GM21717 (cell line): ENCODE data around the gene GTF3C6.
"Not testable (repeated sequence)": the region's sequence is repeated elsewhere in the genome, so short reads cannot be mapped to it uniquely, and the experiment has no call there.

ENCODE experiments used
- ATAC-seq: cut with Tn5 transposase; IDR thresholded peaks from one replicate; pipeline ENCODE4 v1.9.1; 2021; ENCODE audit warnings: mild to moderate bottlenecking, moderate library complexity; ENCODE audit not compliant: unreplicated experiment

GTF3C6 gene

GRCh38 chr6:110976575-110976974 lies 18.1 kb downstream of the GTF3C6 start:
- ATAC-seq, result no peak

GRCh38 chr6:110979565-110980101 lies 21.1 kb downstream of the GTF3C6 start:
- no peak for ATAC-seq

GRCh38 chr6:110980227-110980626 lies 21.7 kb downstream of the GTF3C6 start:
- no peak for ATAC-seq

DNA sequence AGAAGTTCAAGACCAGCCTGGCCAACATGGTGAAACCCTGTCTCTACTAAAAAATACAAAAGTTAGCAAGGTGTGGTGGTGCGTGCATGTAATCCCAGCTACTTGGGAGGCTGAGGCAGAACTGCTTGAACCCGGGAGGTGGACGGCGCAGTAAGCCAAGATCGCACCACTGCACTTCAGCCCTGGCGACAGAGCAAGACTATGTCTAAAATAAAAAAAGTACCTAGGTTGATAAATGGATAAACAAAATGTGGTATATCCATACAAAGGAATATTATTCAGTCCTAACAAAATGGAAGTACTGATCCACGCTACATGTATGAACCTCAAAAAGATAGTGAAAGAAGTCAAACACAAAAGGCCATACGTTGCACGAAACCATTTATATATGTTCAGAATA lies 22.1 kb downstream of the GTF3C6 start:
- no peak for ATAC-seq

DNA sequence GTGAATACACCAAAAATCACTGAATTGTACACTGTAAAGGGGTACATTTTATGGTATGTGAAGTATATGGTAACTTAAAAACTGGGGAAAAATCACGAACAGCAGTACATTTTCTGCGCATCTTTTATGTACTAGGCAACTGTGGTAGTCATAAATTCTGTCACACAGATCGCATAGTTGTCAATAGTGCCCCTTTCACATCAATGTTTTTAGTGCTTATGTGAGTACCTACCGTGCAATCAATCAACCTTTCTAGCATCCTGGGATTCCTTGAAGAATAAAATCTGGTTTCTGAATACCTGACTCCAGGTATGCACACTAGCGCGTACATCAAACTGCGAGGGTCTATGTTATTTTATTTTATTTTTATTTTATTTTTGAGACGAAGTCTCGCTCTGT lies 22.7 kb downstream of the GTF3C6 start:
- no peak for ATAC-seq

DNA sequence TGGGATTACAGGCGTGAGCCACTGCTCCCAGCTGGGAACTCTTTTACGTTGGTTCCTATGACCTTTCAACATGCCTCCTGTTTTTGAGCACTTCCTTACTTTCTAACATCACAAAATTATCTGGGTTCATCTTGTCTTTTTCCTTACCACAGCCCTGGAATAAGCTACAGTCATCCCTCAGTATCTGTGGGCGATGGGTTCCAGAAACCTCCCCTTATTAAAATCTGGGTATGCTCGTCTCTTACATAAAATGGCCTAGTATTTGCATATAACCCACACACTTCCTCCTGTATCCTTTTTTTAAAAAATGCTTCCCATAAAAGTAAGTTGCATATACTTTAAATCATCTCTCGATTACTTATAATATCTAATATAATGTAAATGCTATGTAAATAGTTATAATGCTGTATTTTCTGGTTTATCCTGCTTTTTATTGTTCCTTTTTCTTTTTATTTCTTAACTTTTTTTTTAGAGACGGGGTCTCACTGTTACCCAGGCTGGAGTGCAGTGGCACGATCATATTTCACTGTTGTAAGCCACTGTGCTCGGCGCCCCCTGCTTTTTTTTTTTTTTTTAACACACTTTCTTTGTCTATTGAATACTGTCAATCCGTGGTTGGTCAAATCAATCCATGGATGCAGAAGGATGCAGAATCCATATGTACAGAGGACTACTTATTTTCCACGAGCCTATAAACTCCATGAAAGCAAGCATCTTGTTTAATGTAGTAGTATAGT lies 32.5 kb downstream of the GTF3C6 start:
- no peak for ATAC-seq

DNA sequence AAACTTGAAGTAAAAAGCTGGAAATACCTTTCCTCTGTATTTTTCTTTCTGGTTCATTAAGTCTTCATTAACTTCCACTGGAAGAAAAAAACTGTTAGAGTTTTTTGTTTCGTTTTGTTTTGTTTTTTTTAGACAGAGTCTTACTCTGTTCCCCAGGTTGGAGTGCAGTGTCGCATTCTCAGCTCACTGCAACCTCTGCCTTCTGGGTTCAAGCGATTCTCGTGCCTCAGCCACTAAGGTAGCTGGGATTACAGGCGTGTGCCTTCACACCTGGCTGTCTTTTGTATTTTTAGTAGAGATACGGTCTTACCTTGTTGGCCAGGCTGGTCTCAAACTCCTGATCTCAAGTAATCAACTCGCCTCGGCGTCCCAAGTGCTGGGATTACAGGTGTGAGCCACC lies 38.2 kb downstream of the GTF3C6 start:
- no peak for ATAC-seq

GRCh38 chr6:110999634-111000270 lies 41.2 kb downstream of the GTF3C6 start:
- no peak for ATAC-seq

- no peak for ATAC-seq
Measured at GRCh38 chr6:111002350-111002749, 43.8 kb downstream of the GTF3C6 start.

DNA sequence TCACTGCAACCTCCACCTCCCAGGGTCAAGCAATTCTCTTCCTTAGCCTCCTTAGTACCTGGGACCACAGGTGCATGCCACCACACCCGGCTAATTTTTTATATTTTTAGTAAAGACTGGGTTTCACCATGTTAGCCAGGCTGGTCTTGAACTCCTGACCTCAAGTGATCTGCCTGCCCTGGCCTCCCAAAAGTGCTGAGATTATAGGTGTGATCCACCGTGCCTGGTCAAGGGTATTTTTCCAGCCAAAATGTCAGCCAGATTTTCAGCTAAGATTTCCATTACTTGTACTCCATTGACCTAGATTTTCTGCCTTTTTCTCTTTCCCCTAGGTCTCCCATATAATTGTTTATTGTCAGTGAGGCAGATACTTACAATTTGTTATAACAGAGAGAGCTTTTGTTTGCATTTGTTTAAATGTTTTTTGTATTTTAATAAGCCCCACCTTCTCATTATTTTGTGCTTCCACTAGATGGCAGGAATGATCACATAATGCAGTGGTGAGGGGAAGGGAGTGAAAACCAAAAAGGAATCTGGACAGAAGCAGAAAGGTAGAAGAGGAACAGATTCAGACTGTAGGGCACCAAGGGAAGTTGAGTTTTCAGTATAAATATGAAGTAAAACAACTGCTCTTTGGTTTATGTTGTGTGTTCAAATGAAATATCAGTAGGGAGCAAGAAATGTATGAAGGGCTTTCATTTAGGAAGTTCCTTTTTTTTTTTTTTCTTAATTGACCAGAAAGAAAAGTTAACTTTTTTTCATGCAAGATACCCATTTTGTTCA lies 53.0 kb downstream of the GTF3C6 start:
- no peak for ATAC-seq

DNA sequence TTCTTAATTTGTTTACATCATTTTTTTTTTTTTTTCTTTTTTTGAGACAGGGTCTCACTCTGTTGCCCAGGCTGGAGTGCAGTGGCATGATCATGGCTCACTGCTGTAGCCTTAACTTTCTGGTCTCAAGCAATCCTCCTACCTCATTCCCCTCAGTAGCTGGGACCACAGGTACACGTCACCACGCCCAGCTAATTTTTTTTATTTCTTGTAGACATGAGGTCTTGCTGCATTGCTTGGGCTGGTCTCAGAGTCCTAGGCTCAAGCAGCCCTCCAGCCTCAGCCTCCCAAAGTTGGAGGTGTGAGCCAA lies 53.6 kb downstream of the GTF3C6 start:
- ATAC-seq, result no peak

DNA sequence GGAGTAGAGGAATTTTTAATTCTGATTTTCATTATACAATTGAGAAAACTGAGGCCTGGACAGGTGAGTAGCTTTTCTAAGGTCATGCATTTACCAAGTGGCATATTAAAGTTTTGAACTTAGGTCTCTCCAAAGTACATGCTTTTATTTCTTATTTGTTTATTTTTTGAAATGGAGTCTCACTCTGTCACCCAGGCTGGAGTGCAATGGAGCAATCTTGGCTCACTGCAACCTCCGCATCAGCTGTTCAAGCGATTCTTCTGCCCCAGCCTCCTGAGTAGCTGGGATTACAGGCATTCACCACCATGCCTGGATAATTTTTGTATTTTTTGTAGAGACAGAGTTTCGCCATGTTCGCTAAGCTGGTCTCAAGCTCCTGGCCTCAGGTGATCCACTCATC lies 54.0 kb downstream of the GTF3C6 start:
- ATAC-seq, result not testable (repeated sequence)

GRCh38 chr6:111013144-111013915 lies 54.8 kb downstream of the GTF3C6 start:
- ATAC-seq, result no peak

DNA sequence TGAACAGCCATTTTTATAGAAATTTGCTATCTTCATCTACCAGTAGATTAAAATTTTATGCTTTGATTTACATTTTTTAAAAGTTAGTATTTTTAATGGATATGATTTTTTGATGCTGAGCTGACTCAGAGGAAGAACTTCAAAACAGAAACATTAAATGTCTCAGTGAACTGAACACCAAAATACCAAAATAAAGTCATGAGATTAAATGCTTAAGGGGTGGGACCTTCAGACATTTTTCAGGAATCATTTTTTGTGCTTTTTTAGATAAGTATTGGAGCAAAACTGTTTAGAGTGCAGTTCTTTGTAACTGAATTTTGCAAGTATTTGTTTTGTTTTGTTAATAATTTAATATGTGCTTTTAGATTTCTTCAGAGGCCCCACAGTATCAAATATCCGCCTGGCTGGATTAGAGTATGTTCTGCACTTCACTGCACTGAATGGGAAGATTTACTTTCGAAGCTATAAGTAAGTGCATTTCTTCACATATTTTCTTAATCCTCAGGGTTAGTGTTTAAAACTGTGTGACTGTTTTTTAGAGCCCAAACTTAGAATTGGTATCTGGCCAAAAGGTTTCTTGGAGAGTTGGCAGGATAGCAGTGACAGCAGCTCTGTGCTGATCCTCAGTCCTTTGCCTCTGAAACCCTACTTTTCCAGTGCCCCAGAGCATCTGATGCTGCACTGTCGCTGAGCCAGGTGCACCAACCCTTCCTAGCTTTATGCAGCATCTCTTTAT lies 57.1 kb downstream of the GTF3C6 start:
- ATAC-seq, result no peak

- ATAC-seq, result not testable (repeated sequence)
Measured at GRCh38 chr6:111017241-111017640, 58.7 kb downstream of the GTF3C6 start.
